Measurements from ENCODE around the gene STX2.

STX2 gene

DNA sequence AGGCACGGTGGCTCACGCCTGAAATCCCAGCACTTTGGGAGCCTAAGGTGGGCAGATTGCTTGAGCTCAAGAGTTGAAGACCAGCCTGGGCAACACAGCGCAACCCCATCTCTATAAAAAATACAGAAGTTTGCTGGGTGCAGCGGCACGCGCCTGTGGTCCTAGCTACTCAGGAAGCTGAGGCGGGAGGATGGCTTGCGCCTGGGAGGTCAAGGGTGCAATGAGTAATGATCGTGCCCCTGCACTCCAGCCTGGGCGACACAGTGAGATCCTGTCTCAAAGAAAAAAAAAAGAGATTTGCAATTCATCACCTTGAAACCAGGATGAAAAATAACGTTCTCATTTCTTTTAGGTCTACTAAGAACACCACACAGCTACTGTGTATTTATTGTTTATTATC, 4.0 kb downstream of the STX2 start:
- in situ Hi-C loops (cut with HindIII; ENCODE audit: low sequenced_read_pairs): no loop called here

DNA sequence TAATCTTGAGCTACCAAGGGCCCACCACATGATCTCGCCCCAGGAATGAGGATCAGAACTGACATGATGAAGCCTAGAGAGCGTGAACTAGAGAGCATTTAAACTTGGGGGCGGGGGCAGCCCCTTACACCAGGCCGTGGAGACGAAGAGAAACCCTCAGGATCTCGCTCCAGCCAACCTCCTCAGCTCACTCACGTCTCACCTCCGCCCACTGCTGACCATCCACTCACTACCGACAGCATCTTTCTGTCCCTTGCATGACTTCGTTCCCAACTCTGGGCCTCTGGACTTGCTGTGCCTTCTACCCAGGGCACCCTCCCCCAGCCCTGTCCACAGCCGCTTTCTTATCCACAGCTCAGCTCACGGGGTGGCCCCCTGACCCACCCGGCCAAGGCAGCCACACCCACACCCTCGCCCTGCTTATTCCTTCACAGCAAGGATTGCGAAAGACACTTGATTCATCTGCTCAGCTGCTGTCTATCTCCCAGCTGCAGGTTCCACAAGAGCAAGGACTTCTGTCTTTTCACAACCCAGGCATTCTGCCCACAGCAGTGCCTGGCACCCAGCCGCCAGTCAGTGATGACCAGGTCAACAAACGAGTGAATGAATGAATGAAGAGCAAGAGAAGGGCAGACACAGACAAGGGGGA, 6.4 kb downstream of the STX2 start:
- in situ Hi-C loops (cut with HindIII; ENCODE audit: low sequenced_read_pairs): no loop called here

DNA sequence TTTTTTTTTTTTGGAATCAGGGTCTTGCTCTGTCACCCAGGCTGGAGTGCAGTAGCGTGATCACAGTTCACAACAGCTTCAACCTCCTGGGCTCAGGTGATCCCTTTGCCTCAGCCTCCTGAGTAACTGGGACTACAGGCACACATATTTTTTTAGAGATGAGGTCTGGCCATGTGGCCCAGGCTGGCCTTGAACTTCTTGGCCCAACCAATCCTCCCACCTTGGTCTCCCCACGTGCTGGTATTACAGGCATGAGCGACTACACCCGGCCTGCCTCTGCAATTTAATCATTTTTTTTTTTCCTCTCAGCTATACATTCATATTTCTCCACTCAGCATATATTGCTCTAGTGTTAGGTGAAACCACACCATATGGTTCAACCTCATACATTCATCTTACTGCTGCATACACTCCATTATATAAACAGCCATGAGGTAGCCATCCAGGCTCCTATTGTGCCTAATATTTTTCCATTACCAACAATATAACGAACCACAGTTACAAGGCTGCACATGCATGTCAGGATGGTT, 7.1 kb downstream of the STX2 start:
- in situ Hi-C loops (cut with HindIII; ENCODE audit: low sequenced_read_pairs): no loop called here

DNA sequence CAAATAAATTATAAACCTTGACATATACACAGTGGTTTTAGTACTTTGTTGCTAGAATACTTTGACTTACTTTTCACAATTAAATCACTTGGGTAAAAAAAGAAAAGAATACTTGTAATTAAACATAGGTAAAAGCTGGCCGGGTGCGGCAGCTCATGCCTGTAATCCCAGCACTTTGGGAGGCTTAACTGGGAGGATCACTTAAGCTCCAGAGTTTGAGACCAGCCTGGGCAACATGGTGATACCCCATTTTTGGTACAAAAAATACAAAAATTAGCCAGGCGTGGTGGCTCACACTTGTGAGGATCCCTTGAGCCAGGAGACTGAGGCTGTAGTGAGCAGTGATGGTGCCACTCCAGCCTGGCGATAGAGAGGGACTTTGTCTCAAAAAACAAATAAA, 7.8 kb downstream of the STX2 start:
- in situ Hi-C loops (cut with HindIII; ENCODE audit: low sequenced_read_pairs): no loop called here

DNA sequence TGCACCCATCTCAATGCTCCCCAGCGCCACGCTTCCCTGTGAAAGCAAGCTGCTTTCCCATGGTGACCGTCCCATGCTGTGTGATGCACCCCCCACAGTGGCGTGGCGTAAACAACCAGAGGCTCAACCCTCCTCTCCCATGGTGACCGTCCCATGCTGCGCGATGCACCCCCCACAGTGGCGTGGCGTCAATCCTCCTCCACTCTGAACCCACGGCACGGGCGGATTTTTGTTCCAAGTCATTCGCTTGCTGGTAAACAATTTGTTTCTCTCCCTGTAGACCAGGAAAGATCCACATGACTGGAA, 8.9 kb downstream of the STX2 start:
- in situ Hi-C loops (cut with HindIII; ENCODE audit: low sequenced_read_pairs): no loop called here

DNA sequence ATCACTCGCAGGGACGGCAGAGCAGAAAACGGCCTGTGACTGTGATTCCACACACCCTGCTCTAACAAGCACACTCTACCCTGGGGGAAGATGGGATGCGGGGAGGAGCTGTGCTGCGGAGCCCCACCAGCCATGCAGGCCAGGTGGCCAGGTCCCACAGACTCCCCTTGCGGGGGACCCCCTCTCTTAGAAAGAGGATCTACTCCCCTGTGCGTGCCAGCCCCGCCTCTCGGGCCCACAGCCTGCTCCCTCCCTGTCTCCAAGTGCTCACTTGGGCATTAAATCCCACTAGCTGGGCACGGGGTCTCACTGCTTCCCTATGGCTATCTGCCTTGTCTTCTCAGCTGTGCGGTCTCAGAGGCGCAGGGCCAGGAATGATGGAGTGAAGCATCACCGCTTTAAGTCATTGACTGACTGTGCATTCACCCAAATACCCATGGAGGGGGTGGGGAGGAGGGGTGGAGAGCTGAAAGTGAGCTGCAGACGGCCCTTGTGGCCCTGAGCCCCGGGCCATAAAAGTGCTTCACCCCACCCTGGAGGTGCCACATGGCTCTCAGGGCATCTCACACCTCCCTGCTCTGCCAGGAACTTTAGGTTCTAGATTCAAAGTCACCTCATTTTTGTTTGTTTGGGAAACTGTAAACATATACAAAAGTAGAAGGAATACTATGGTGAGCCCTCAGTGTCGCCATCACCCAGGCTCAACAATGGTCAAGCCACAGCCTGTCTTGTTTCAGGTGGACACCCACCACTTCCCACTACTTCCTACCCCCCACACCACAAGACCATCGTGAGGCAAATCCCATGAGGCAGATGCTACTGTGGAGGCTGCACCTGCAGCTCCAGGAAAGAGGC, 9.4 kb downstream of the STX2 start:
- in situ Hi-C loops (cut with HindIII; ENCODE audit: low sequenced_read_pairs): no loop called here

DNA sequence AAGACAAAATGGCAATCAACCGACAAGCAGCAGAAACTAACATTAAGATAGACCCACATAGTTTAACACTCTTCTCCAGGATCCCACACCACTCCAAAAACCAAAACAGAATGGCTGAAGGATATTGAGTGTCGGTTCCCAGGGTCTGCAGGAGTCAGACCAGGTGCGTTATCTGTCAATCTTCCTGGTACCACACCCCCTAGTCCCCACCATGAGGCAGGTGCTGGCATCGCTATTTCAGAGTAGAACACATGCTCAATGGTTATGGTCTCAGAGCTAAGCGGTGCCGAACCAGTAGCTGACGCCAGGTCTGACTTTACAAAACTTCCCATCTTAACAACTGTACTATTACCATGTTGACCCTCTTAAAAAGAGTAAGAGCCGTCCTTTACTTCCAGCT, 10.2 kb downstream of the STX2 start:
- in situ Hi-C loops (cut with HindIII; ENCODE audit: low sequenced_read_pairs): no loop called here

DNA sequence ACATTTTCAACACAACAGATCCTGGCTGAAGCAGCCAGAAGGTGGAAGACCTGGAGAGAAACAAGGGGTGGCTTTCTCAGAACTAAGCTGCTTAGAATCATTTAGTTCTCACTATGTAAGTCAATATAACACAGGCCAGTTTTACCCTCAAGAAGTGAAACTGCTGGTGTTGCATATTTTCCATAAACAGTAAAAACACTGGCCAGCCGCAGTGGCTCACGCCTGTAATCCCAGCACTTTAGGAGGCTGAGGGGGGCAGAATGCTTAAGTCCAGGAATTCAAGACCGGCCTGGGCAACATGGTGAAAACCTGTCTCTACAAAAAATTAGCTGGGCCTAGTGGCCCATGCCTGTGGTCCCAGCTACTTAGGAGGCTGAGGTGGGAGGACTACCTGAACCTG, 11.6 kb downstream of the STX2 start:
- in situ Hi-C loops (cut with HindIII; ENCODE audit: low sequenced_read_pairs): no loop called here

DNA sequence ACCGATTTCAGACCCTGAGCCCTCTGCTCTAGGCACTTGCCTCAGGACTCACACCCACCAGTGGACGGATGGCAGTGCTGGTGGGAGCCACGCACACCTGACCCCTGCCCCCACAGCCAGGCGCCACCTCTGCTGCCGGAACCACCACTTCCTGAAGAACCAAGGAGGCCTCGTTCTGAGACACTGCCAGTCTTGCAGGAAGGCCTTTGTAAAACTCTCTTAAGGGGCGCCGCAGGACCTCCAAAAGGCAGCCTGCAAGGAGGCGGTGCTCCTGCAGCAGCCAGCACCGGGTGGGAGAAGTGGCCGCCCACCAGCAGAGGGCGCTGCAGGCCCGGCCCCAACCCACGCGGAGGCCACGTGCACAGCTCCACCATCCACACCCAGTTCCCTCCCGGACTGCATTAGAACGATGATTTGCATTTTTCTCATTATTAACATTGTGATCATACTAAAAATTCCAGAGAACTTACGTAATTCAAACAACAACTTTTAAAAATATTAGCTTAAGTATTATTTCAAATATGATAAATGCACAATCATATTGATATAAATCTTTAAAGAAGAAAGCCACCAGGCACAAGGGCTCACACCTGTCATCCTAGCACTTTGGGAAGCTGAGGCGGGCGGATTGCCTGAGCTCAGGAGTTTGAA, 12.8 kb downstream of the STX2 start:
- in situ Hi-C loops (cut with HindIII; ENCODE audit: low sequenced_read_pairs): no loop called here

DNA sequence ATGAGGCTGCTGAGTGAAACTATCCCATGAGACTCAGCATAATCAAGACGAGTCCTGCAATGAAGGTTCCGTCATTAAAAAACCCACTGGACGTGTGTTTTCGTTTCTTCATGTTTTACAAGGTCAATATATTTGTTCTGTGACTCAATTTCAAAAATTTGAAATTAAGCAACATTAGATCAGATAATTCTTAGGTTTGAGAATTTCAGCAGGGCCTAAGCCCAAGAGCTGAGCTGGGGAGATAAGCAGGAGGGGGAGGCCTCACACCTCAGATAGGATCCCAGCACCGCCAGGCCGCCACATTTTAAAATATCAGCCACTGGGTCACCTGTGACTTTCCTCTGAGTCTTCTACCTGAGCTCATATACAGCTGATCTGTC, 13.3 kb downstream of the STX2 start:
- in situ Hi-C loops (cut with HindIII; ENCODE audit: low sequenced_read_pairs): no loop called here

DNA sequence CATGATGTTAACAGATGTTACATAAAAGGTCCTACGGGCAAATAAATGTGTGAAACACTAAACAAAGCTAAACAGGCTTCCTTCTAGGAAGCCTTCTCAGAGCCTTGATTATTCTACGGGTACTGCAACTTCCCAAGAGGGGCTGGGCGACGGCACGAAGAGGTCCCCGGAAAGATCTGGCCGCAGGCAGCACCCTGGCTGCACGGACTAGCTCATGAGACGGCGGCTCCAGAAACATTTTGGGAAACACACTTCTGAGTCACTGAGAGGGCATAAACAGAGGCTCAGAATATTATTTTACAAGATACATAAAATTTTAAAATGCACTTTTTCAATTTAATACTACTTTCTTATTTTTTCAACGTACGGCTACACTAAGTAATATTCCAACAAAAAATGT, 19.4 kb downstream of the STX2 start:
- in situ Hi-C loops (cut with HindIII; ENCODE audit: low sequenced_read_pairs): no loop called here

DNA sequence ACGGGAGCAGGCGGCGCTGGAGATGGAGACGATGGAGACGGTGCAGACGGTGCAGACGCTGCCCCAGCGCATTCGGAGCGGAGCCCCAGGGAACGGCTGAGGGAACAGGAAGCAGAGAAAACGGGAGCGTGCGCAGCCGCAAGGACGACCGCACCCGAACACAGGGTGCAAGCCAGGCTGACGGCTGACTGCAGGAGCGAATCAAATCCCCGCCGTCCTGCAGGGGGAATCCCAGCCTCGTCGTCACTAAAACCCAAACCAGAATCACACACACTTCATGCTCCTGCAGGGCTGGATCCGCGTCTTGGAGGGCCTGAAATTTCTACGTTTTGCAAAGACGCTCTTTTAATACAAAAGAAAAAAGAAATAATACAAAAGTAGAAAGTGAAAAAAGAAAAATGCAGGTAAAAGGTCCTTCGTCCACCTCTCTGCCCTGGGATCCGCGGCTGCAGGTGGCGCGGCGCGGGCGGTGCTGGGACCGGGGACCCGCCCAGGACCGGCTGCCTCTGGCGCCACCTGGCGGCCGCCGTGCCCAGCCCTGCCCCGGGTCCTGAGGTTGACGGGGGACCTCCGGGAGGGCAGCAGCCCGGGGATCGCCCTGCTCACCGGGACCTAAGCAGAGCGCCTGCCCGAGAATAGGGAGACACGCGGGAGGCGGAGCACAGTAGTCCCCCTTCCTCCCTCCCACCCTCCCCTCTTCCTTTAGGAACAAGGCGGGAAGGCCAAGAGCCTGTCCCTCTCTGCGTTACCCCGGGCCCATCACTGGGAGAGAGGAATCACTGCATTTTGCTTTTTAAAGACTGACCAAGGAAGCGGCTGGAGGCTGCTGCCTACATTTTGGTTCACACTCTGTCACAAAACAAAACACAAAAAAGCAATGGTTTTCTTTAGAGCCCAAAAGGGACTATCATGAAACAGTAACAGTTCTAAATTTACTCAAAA, 20.1 kb downstream of the STX2 start:
- in situ Hi-C loops (cut with HindIII; ENCODE audit: low sequenced_read_pairs): no loop called here

DNA sequence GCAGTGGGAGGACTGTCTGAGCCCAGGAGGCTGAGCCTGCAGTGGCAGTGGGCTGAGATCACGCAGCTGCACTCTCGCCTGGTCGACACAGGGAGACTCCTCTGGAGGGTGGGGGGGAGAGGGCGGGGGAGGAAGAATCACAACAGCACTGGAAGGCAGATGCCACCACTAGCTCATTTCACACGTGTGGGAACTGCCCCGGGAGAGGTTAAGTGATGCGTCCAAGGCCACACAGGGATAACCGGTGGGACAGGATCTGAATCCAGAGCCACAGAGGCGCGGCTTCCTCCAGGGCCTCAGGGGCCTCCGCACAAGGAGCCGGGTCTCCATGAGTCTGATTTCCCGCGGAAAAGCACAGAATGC, 20.8 kb downstream of the STX2 start:
- in situ Hi-C loops (cut with HindIII; ENCODE audit: low sequenced_read_pairs): no loop called here

DNA sequence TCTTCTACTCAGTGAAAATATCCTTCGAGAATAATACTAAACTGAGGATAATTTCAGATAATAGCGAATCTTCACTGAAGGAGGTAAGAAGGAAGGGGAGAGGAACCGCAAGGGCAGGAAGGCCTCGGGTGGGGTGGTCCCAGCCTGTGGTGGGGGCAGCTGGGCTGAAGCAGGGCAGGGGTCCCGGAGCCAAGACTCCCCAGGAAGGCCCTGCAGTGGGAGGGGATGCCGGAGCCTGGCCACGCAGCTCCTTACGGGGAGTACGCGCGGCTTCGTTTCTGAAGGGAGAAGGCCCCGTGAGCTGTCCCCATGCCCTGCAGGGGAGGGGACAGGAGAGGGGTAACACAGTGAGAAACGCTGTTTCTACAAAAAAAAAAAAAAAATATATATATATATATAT, 21.2 kb downstream of the STX2 start:
- in situ Hi-C loops (cut with HindIII; ENCODE audit: low sequenced_read_pairs): no loop called here

DNA sequence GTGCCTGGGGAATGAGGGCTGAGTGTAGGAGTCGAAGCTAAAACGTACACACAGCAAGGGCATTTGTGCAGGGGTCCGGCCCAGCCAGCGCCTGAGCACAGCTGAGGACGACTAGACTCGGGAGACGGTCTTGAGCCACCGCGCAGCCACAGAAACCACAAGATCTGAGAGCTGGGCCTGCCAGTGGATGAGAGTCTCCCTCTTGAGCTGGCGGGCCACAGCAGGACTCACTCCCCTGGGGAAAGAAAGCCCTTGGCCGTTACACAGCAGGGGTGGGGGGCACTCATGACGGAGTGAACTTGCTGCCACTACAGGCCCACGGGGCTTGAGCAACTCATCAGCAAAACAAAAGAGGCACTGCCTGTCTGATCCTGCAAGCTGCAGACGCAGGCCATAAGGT, 23.0 kb downstream of the STX2 start:
- in situ Hi-C loops (cut with HindIII; ENCODE audit: low sequenced_read_pairs): no loop called here

DNA sequence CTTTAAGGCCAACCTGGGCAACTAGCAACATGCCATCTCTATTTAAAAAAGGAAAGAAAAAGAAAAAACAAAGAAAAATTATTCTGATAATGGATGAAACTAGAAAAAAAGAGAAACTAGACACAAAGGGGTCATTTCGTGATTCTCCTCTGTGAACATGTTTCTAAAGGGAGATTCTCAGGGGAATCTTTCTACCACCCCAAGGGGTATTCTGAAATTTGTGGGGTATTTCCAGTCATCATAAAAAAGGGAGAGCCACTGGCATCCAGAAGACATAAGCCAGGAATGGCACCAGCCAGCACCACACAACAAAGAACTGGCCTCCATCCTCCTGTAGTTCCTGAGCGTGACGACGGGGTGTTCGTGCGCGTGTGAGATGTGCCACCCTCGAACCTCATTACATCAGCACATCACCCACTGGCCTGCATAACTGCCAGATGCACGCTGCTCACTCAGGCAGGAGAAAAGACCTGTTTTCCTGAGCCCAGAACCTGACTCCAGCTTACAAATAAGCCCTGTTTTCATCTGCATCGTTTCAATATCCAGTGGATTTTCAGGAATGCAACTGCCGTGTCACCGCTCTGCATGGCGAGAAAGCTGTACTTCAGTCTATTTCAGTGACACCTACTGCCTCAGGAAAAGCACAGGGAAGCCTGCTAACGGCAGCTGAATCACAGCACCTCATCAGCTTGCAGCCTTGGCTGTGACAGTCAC, 23.9 kb downstream of the STX2 start:
- in situ Hi-C loops (cut with HindIII; ENCODE audit: low sequenced_read_pairs): no loop called here

DNA sequence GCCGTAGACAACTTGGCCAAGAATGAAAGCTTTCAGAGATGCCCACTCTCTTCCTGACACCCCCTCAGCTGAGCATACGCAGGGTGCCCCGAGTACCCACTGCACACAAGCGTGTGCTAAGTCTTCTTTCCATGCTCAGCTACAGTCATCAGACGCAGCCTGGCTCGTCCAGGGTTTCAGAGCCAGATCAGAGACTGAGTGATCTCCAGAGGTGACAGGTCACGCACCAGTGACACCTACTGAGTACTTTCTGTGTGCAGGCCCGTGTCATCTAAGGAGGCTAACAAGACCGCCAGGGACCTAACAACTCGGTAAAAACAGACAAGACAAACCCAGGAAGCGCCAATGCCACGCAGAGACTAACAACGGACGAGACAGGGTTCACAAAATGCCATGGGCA, 25.1 kb downstream of the STX2 start:
- in situ Hi-C loops (cut with HindIII; ENCODE audit: low sequenced_read_pairs): loop anchor here (5.0 kb wide), 1 partner anchor 63 kb away; no protein-coding TSS in a partner anchor

DNA sequence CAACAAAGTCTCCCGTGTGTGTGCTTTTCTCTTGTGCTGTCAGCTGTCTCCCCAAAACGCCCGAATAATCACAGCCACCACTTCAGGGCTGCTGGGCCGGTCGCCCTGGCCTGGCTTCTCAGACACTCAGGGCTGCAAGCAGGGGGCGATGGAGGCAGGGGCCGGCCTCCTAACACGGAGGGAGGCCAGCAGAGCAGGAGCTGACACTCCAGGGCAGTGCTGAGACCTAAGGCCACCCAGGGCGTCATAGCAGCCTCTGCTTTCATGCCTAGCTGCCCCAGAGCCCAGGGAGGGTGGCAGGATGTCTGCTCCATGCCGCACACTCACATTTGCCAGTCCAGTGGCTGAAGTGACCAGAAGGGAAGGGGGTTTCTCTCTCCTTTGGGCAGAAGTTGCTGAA, 25.6 kb downstream of the STX2 start:
- in situ Hi-C loops (cut with HindIII; ENCODE audit: low sequenced_read_pairs): loop anchor here (5.0 kb wide), 1 partner anchor 64 kb away; no protein-coding TSS in a partner anchor

DNA sequence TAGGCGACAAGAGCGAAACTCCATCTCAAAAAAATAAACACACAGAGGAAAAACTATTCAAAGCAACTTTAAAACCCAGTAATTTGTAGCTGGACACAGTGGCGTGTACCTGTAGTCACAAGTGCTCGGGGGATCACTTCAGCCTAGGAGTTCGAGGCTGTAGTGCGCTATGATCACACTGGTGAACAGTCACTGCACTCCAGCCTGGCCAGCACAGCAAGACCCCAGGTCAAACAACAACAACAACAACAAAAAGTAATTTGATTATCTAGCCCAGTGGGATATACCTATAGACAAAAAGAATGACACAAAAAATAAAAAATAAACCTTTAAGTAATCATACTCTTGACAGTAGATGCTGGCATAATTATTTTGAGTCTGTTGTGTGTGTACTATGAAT, 29.3 kb downstream of the STX2 start:
- in situ Hi-C loops (cut with HindIII; ENCODE audit: low sequenced_read_pairs): loop anchor here (5.0 kb wide), 1 partner anchor 68 kb away; no protein-coding TSS in a partner anchor

DNA sequence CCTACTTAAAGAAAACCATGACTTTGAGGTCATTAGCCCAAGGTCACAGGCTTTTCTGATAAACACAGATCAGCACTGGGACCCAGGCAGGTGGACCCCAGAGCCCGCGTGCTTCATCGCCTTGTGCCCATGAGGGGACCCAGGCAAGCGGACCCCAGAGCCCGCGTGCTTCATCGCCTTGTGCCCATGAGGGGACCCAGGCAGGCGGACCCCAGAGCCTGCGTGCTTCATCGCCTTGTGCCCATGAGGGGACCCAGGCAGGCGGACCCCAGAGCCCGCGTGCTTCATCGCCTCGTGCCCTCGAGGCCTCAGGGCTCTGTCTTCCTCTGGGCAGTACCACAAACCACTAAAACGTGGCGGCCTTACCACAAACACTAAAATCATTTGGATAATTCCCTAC, 31.7 kb downstream of the STX2 start:
- in situ Hi-C loops (cut with HindIII; ENCODE audit: low sequenced_read_pairs): no loop called here

Data from endothelial cell of hepatic sinusoid (primary cell).